Heart right ventricle (tissue), 16 donors: ENCODE data around the gene TATDN2. TPM values are rescaled to one million over a fixed set of nuclear protein-coding genes. Genes with fewer than 3 reads are reported as not detected.

Experiments
- ATAC-seq, 8 donors: fragments of 200-7000 bp; cut with Tn5 transposase; one replicate each; pipeline ENCODE4 v1.9.1; 2020; ENCODE audit warnings: mild to moderate bottlenecking in 8 of 8, moderate library complexity in 8 of 8, moderate number of reproducible peaks in 1 of 8
- DNase-seq, 2 donors: peaks; one replicate each; pipeline ENCODE4 v3.0.0-alpha.2; 2020
- H3K27ac ChIP-seq, 10 donors: fragments of 200-600 bp; sonication (generic) in 2 of 10; one replicate each; pipeline versions ENCODE4 v1.5.0 to v1.8.0; 2020 to 2022; ENCODE audit warnings: mild to moderate bottlenecking in 3 of 10
- H3K27me3 ChIP-seq, 7 donors: fragments of 200-600 bp; one replicate each; pipeline ENCODE4 v1.8.0; 2021 to 2022; ENCODE audit warnings: mild to moderate bottlenecking in 2 of 7
- H3K36me3 ChIP-seq, 9 donors: fragments of 200-600 bp; sonication (generic) in 1 of 9; one replicate each; pipeline versions ENCODE4 v1.5.0 to v1.8.0; 2020 to 2022; ENCODE audit warnings: mild to moderate bottlenecking in 2 of 9
- H3K4me1 ChIP-seq, 9 donors: fragments of 200-600 bp; sonication (generic) in 1 of 9; one replicate each; pipeline versions ENCODE4 v1.5.0 to v1.8.0; 2020 to 2022; ENCODE audit warnings: mild to moderate bottlenecking in 4 of 9
- H3K4me3 ChIP-seq, 10 donors: fragments of 200-600 bp; sonication (generic) in 2 of 10; one replicate each; pipeline versions ENCODE4 v1.5.0 to v1.8.0; 2020 to 2022; ENCODE audit warnings: mild to moderate bottlenecking in 7 of 10, moderate library complexity in 2 of 10
- H3K9me3 ChIP-seq, 11 donors: fragments of 200-600 bp in 10 of 11; sonication (generic) in 2 of 11; one replicate each; pipeline versions ENCODE4 v1.5.0 to v1.8.0; 2013 to 2022; ENCODE audit warnings: mild to moderate bottlenecking in 2 of 11, control low read depth in 1 of 11, moderate library complexity in 1 of 11
- CTCF ChIP-seq, 9 donors: fragments of 200-600 bp; sonication (generic) in 2 of 9; IDR thresholded peaks; one replicate each; pipeline versions ENCODE4 v1.5.0 to v1.8.0; 2021 to 2022; ENCODE audit warnings: antibody characterized with exemption in 9 of 9, mild to moderate bottlenecking in 5 of 9, moderate library complexity in 1 of 9
- WGBS, 2 donors: extraction: QIAGEN DNeasy Blood & Tissue Kit; methylation state at CpG; one replicate each; pipeline ENCODE4 v1.1.7; 2013; ENCODE audit warnings: inconsistent platforms in 1 of 2; 5-methylcytosine and 5-hydroxymethylcytosine counted together
- intact Hi-C, 10 donors: fragments of 100-400 bp; cut with DNase I; formaldehyde crosslinking; loops; one replicate each; pipeline versions ENCODE4 v1.11.1 to v1.14.2; 2022
- polyA plus RNA-seq, 2 donors: library from polyadenylated mRNA; stranded (reverse); fragments of 200-250 nt; gene quantifications; one replicate each; pipeline ENCODE4 v1.2.3, GENCODE V29; 2013
- total RNA-seq, 10 donors: library from RNA; stranded (reverse); fragmentation: NEBNext Ultra II Directional in 3 of 10; extraction: Animal tissue kit (Norgen Biotek cat#: 25700) in 3 of 10; gene quantifications; one replicate each; pipeline versions ENCODE4 v1.2.1 to v1.2.4, GENCODE V29; 2021 to 2023
- donor health status: Arrhythmogenic right ventricular cardiomyopathy.
- donor health status: ischemic (EF 13 %, LVEDD 7.1; RV severe dilation, severe dysfunction).
- donor health status: healthy with polysubstance abuse.
- donor health status: DM: no; HTN: yes; CAD: no.
- donor health status: DM: no; HTN: no; CAD: no.
- donor health status: ischemic (EF 25% LVEDD 6.9; RV normal size, moderate dysfunction).
- donor health status: ischemic (EF 25% LVEDD 5.7; RV mildly dilated, moderate dysfunction).
- donor health status: healthy.
- donor health status: DM: yes; HTN: yes; CAD: no.
- donor health status: Ischemic cardiomyopathy.
- donor health status: ischemic (EF 35%, LVEDD 5.7; RV mildly dilated, moderate dysfunction).
- donor health status: nonischemic (EF 11% LVEDD 7.7; RV severe dilation, severe dysfunction).
- donor health status: DM: yes; HTN: yes; CAD: no.
- donor health status: PGD.
- donor health status: ischemic (EF 29% LVEDD 5.4; RV normal size, mild dysfunction).
- donor health status: nonischemic (EF 23%, LVEDD 6.1; RV moderate dilation, normal function).

The TATDN2 gene
- total and polyA plus RNA-seq, 12 donors: 9.6 to 19.6 (median 17.5) TPM

GRCh38 chr3:10289077-10289476, 40.8 kb downstream of the TATDN2 start:
- no peak for TF ChIP-seq CTCF (IDR thresholded peaks at IDR 0.05)
- WGBS, 2 donors: 88 to 95% methylated on average over 9 of the region's 9 CpGs

GRCh38 chr3:10289787-10290355, 41.6 kb downstream of the TATDN2 start:
- no peak overlapping the region for H3K27ac ChIP-seq
- no peak for TF ChIP-seq CTCF (IDR thresholded peaks at IDR 0.05)
- no peaks in the 10 kb centered on the region for H3K9me3 ChIP-seq
- H3K36me3 ChIP-seq: peaks cover 0 to 65% (median 3%) of the 10 kb centered on the region in 9 donors
- no peak overlapping the region for H3K4me3 ChIP-seq
- peaks cover 0 to 27% (median 5%) of the 10 kb centered on the region in 9 donors for H3K4me1 ChIP-seq
- ATAC-seq (peak in 1 of 8 donors; percentile 18), DNase-seq (no peak)
- WGBS, 2 donors: 88 to 90% methylated on average over 9 of the region's 9 CpGs
- H3K27me3 ChIP-seq: no peaks in the 10 kb centered on the region
- intact Hi-C loops: no loop called here

More at GRCh38 chr3:10289077-10289476, 40.8 kb downstream of the TATDN2 start:
- H3K27ac ChIP-seq: no peak overlapping the region
- H3K27me3 ChIP-seq: no peaks in the 10 kb centered on the region
- no peak overlapping the region for H3K4me3 ChIP-seq
- ATAC-seq (no peak), DNase-seq (no peak)
- intact Hi-C loops: no loop called here
- H3K36me3 ChIP-seq: peaks cover 0 to 67% (median 0%) of the 10 kb centered on the region in 9 donors
- H3K9me3 ChIP-seq: no peaks in the 10 kb centered on the region
- peaks cover 0 to 29% (median 5%) of the 10 kb centered on the region in 9 donors for H3K4me1 ChIP-seq

GRCh38 chr3:10290481-10291176, 42.4 kb downstream of the TATDN2 start:
- intact Hi-C loops: no loop called here
- no peaks in the 10 kb centered on the region for H3K27me3 ChIP-seq
- peaks cover 0 to 64% (median 3%) of the 10 kb centered on the region in 9 donors for H3K36me3 ChIP-seq
- no peaks in the 10 kb centered on the region for H3K9me3 ChIP-seq
- WGBS, 2 donors: 86 to 88% methylated on average over 18 of the region's 18 CpGs
- no peak overlapping the region for H3K27ac ChIP-seq
- DNase-seq (no peak), ATAC-seq (no peak)
- H3K4me1 ChIP-seq: peaks cover 0 to 24% (median 5%) of the 10 kb centered on the region in 9 donors
- H3K4me3 ChIP-seq: no peak overlapping the region
- TF ChIP-seq CTCF (IDR thresholded peaks at IDR 0.05): no peak

GRCh38 chr3:10291641-10292040, 43.4 kb downstream of the TATDN2 start:
- H3K9me3 ChIP-seq: no peaks in the 10 kb centered on the region
- H3K4me1 ChIP-seq: peaks cover 0 to 24% (median 5%) of the 10 kb centered on the region in 9 donors
- WGBS, 2 donors: 92 to 94% methylated on average over 6 of the region's 6 CpGs
- intact Hi-C loops: no loop called here
- no peak for ATAC-seq
- peaks cover 0 to 64% (median 9%) of the 10 kb centered on the region in 9 donors for H3K36me3 ChIP-seq
- DNase-seq: no peak
- no peak overlapping the region for H3K4me3 ChIP-seq
- no peak overlapping the region for H3K27ac ChIP-seq
- H3K27me3 ChIP-seq: no peaks in the 10 kb centered on the region
- TF ChIP-seq CTCF (IDR thresholded peaks at IDR 0.05): no peak
